ENCODE measurements around the gene ZNF627.
"Not testable (repeated sequence)": the region's sequence is repeated elsewhere in the genome, so short reads cannot be mapped to it uniquely, and the experiment has no call there.

The ZNF627 gene

GRCh38 chr19:11574689-11575088, 22.6 kb upstream of the ZNF627 start:
- DNase-seq (ENCODE audit: low read depth), result no peak

GRCh38 chr19:11576227-11576626, 21.1 kb upstream of the ZNF627 start:
- DNase-seq (ENCODE audit: low read depth), result no peak

DNA sequence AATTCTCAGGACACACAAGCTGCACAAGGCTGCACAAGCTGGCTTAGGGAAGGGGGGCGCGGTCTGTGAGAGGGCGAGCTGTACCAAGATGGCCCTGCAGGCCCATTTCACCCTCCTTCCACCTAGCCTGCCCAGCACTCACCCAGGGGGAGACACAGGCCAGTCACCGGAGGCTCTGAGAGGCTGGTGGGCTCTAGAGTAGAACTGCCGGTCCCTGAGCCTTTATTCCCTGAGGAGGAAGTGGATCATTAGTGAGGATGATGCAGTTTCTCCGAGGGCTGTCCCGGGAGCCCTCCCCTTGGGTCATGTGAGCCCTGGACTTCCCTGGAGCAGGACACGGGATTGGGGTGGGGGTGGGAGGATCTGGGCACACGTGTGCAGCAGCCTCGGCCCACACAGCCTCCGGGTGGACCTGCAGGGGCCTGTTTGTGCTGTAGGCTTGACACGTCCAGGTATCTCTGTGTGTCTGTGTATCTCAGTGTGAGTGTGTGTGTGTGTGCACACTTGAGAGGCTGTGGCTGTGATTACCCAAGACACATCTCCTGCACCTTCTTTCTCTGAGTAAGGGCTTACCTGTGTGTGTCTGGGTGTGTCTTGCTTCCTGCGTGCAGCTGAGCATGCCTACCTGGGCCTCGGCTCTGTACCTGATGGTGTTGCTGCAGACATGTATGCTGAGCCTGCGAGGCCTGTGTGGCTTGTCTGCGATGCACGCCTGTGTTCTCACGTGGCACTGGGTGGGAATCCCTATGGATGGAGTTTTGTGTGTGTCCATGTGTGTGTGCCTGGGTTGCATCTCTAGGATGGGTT, 19.6 kb upstream of the ZNF627 start, which contains the start of gene ACP5:
Gene ACP5 (minus strand): TSS at position 195 of the 807 bp plus-strand sequence. CDS start 328 bp downstream, outside the sequence.
- no peak for DNase-seq (ENCODE audit: low read depth)

DNA sequence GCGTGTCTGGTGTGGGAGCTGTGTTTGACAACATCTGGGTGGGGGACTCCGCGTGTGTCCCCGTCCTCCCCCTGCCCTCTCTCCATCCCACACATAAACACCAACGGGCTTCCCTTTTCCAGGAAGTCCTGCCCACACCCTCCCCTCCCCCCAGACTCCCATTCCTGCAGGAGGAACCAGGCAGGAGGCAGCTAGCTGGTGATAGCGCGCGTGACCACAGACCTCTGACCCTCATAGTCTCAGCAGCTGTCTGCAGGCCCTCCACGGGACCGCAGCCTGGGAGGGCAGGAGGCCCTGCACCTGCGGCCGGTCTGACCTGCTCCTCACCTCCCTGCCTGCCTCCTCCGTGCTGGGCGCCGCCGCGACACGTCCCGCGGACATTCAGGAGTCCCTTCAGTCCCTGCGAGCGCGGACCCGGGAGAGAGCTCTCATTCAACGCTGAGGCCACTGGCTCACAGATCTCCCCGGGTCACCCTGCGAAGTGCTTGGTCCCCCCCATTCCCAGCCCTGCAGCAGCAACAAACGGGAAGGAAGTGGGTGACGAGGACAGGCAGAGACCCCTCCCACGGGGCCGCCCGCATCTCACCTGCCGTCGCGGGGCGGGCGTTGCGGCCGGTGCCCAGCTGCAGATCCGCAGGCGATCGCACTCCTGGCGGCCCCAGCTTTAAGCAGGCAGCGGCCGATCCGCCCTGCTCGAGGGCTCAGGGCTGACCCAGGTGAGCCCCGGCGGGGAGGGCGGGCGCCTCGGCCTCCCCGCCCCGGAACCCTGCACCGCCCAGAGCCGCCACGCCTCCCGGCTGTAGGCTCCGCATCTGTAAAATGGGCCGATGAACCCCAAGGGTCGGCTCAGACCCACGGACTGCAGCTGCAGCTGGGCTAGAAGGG, 18.8 kb upstream of the ZNF627 start:
- no peak for DNase-seq (ENCODE audit: low read depth)

- no peak for DNase-seq (ENCODE audit: low read depth)
Observed at GRCh38 chr19:11580116-11580515, 17.2 kb upstream of the ZNF627 start.

DNA sequence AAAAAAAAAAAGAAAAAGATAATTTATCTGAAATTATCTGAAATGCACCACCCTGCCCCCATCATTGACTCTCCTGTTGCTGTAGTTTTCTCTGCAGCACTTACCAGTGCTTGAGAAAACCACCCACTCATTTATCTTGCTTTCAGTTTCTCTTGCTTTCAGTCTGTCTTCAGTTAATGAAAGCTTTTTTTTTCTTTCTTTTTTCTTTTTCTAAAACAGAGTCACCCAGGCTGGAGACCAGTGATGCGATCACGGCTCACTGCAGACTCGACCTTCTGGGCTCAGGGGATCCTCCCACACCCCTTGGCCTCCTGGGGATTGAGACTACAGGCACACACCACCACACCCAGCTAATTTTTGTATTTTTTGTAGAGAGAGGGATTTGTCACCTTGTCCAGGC, 15.5 kb upstream of the ZNF627 start:
- no peak for DNase-seq (ENCODE audit: low read depth)

DNA sequence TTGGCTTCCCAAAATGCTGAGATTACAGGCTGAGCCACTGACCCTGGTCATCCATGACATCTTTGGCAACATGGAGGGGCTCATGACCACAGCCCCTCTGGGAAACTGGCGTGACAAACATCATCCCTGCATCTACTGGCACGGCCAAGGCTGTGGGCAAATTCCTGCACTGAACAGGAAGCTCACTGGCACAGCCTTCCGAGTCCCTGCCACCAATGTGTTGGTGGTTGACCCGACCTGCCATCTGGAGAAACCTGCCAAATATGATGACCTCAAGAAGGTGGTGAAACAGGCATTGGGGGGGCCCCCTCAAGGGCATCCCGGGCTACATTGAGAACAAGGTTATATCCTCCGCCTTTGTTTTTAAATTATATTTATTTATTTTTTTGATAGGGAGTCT, 11.0 kb upstream of the ZNF627 start:
- DNase-seq (ENCODE audit: low read depth), result no peak

DNA sequence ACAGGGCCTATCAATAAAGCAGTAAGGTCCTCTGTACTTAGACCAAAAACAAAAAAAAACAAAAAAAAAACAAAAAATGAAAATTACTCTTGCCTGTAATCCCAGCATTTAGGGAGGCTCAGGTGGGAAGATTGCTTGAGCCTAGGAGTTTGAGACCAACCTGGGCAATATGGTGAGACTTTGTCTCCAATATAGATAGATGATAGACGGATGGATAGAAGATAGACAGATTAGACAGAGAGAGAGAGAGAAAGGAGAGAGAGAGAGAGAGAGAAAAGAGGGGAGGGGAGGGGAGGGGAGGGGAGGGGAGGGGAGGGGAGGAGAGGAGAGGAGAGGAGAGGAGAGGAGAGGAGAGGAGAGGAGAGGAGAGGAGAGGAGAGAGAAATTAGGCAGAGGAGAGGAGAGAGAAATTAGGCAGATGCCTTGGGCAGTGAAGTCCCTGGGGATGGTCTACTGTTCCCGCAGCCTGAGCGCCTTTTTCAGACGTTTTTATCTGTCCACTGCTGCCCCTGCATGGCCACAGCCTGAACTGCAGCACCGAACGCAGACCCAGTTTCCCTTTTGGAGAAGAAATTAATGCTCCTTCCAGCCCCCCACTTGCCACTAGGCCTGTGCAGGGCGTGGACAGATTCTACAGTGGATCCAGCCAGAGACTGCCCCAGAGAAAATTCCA, 9.8 kb upstream of the ZNF627 start:
- peak; percentile 62 for DNase-seq (ENCODE audit: low read depth)

DNA sequence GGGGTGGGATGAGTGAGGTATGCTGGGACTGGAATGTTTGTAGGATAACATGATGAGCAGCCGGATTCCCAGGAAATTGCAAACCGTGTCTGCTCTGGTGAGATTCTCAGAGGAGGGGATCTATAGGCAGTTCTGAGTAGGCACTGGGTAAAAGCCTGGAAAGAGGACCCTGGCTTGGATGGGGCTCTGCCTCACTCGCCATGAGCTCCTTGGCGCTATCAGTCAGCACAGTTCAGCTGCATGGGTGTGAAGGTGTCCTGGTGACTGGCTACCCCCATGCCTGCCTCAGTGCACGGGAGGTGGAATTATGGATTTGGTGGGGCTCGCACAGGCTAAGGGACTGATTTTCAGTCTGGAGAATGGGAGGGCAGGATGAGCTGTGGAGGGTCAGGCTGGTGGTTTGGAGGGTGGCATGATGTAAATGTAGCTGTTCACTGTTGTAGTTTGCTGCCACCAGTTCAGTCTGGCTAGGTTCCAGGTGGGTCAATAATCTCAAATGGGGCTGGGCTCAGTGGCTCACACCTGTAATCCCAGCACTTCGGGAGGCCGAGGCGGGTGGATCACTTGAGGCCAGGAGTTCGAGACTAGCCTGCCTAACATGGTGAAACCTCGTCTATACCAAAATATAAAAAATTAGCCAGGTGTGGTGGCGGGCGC, 9.2 kb upstream of the ZNF627 start:
- no peak for DNase-seq (ENCODE audit: low read depth)

- DNase-seq (ENCODE audit: low read depth), result no peak
Observed at GRCh38 chr19:11594084-11594483, 3.2 kb upstream of the ZNF627 start.

GRCh38 chr19:11596156-11596555, 1.1 kb upstream of the ZNF627 start:
- no peak for DNase-seq (ENCODE audit: low read depth)

GRCh38 chr19:11598103-11598483, 810 bp downstream of the ZNF627 start:
- DNase-seq (ENCODE audit: low read depth), result no peak

GRCh38 chr19:11598746-11599145, 1.5 kb downstream of the ZNF627 start:
- DNase-seq (ENCODE audit: low read depth), result no peak

- DNase-seq (ENCODE audit: low read depth), result not testable (repeated sequence)
Observed at GRCh38 chr19:11599704-11600103, 2.4 kb downstream of the ZNF627 start.

DNA sequence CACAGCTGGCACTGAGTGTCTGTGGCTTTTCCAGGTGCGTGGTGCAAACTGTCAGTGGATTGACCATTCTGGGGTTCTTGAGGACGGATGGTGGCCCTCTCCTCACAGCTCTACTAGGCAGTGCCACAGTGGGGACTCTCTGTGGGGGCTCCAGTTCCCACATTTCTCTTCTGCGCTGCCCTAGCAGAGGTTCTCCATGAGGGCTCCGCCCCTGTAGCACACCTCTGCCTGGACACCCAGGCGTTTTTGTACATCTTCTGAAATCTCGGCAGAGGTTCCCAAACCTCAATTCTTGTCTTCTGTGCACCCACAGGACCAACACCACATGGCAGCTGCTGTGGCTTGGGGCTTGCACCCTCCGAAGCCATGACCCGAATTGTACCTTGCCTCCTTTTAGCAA, 9.2 kb downstream of the ZNF627 start:
- no peak for DNase-seq (ENCODE audit: low read depth)

- DNase-seq (ENCODE audit: low read depth), result no peak
Observed at GRCh38 chr19:11611730-11612129, 14.4 kb downstream of the ZNF627 start.

- no peak for DNase-seq (ENCODE audit: low read depth)
Observed at GRCh38 chr19:11612816-11613511, 15.7 kb downstream of the ZNF627 start.

DNA sequence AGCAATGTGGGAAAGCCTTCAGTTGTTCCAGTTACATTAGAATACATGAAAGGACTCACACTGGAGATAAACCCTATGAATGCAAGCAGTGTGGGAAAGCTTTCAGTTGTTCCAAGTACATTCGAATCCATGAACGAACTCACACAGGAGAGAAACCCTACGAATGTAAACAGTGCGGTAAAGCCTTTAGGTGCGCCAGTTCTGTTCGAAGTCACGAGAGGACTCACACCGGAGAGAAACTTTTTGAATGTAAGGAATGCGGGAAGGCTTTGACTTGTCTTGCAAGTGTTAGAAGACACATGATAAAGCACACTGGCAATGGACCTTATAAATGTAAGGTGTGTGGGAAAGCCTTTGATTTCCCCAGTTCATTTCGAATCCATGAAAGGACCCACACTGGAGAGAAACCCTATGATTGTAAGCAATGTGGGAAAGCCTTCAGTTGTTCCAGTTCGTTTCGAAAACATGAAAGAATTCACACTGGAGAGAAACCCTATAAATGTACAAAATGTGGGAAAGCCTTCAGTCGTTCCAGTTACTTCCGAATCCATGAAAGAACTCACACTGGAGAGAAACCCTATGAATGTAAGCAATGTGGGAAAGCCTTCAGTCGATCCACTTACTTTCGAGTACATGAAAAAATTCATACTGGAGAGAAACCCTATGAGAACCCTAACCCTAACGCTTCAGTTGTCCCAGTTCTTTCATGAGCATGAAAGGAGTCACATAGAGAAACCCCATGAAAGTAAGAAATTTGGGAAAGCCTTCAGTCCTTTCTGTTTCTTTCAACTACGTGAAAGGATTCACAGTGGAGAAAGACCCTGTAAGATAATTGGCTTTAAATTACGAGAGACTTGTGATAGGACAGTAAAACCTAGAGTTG, 20.1 kb downstream of the ZNF627 start:
- DNase-seq (ENCODE audit: low read depth), result no peak

DNA sequence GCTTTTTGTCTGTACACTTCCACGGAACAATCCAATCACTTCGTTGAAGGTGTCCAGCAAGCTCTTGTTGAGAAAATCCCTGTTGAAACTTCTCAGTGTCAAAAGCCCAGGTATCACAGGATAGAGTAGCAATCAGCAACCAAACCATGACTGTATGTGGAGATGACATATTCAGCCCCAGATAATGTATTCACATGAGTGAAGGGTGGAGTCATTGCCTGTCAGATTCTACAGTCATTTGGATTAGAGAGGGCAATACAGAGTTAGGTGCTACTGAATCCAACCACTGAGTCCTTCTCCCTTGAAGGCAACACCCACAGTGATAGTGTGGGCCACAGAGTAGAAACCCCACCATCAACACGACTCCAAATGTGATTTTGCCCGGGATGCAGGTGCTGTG, 23.3 kb downstream of the ZNF627 start:
- no peak for DNase-seq (ENCODE audit: low read depth)

DNA sequence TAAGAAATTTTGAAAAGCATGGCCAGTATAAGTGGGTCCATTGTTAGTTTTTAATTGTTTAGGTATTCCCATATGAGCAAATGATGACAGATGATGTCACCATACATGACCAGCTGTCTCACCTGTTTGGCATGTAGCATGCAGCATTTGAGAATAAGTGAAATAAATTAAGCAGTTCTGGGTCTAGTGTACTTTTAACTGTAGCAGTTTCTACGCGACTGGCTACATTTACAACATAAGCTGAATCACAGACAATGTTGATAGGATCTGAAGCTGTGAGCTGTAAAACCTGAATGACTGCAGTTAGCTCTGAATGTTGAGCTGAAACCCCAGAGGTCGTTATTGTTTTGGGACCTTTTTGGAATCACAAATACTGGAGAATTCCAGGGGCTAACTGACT, 25.1 kb downstream of the ZNF627 start:
- DNase-seq (ENCODE audit: low read depth), result not testable (repeated sequence)

All from fibroblast of gingiva (primary cell).